ENCODE results near the gene TMEM86A. TPM values are rescaled to one million over a fixed set of nuclear protein-coding genes. Genes with fewer than 3 reads are reported as not detected.

Gene TMEM86A
- total and polyA plus RNA-seq, 2 of the 4 experiments (the other 2 are of a cell fraction) = 0.31 to 0.36 TPM

- no peak overlapping the region for H4K5ac ChIP-seq (ENCODE audit: low read depth, low read length)
- no peak overlapping the region for H3K23ac ChIP-seq (ENCODE audit: low read depth, low read length)
- no peak for ATAC-seq (ENCODE audit: low read depth)
- H2AK5ac ChIP-seq (ENCODE audit: low read depth, low read length) = no peak overlapping the region
- H3K27ac ChIP-seq (ENCODE audit: insufficient read depth, low read length) = no peak overlapping the region
- no peak overlapping the region for H3K9ac ChIP-seq (ENCODE audit: low read depth, low read length)
- no peak overlapping the region for H3K56ac ChIP-seq (ENCODE audit: extremely low read depth, insufficient read depth, low read length)
- no peak overlapping the region for H2AFZ ChIP-seq (replicated peaks; ENCODE audit: low read length, poor library complexity)
- no peaks in the 10 kb centered on the region for H3K9me3 ChIP-seq (ENCODE audit: control insufficient read depth, insufficient read depth, low read length)
- no peak overlapping the region for H4K8ac ChIP-seq (ENCODE audit: low read depth in 2 of 2, low read length in 2 of 2)
- H4K20me1 ChIP-seq (ENCODE audit: insufficient read depth, low read length) = no peaks in the 10 kb centered on the region
- no peak overlapping the region for H2AK9ac ChIP-seq (replicated peaks; ENCODE audit: low read depth, low read length, poor library complexity)
- intact Hi-C loops (cut with micrococcal nuclease) (no loop called here), in situ Hi-C loops (cut with MboI; ENCODE audit: low sequenced_read_pairs) (loop anchor here (25.0 kb wide), 1 partner anchor 202 kb away; the partner anchor contains the start of gene TSG101), dilution Hi-C loops (cut with HindIII; ENCODE audit: low sequenced_read_pairs, unreplicated experiment) (no loop called here)
- H2BK20ac ChIP-seq (ENCODE audit: low read depth, low read length) = no peak overlapping the region
- no peak for DNase-seq
- no peak overlapping the region for H3K4me3 ChIP-seq (ENCODE audit: insufficient read depth, low read depth, low read length)
- no peaks in the 10 kb centered on the region for H3K36me3 ChIP-seq (ENCODE audit: control insufficient read depth, insufficient read depth, low read length)
- WGBS, 2 experiments (ENCODE audit: extremely low coverage in 2 of 2, insufficient read length in 1 of 2) = no CpG with 5 or more reads among the region's 4 CpGs
- no peak overlapping the region for H2BK120ac ChIP-seq (ENCODE audit: low read depth, low read length)
- ChIA-PET POLR2A (ENCODE audit: unreplicated experiment) (no interaction called here), CTCF (interaction anchor here (1.0 to 1.1 kb wide), 3 partner anchors 12 to 25 kb away, joined by 3 to 5 read pairs (median 3); no protein-coding TSS in a partner anchor)
- no peak for TF ChIP-seq CHD1 (IDR thresholded peaks at IDR 0.05; ENCODE audit: low read depth, low read length)
- no peak for TF ChIP-seq MAZ (IDR thresholded peaks at IDR 0.05; ENCODE audit: borderline replicate concordance, low read depth, low read length)
- TF ChIP-seq CEBPB (IDR thresholded peaks at IDR 0.05; ENCODE audit: low read depth, low read length) = no peak
- TF ChIP-seq, protein P1, sequence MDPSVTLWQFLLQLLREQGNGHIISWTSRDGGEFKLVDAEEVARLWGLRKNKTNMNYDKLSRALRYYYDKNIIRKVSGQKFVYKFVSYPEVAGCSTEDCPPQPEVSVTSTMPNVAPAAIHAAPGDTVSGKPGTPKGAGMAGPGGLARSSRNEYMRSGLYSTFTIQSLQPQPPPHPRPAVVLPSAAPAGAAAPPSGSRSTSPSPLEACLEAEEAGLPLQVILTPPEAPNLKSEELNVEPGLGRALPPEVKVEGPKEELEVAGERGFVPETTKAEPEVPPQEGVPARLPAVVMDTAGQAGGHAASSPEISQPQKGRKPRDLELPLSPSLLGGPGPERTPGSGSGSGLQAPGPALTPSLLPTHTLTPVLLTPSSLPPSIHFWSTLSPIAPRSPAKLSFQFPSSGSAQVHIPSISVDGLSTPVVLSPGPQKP (IDR thresholded peaks at IDR 0.05; ENCODE audit: borderline replicate concordance, low read depth, low read length) = no peak
- no peak for TF ChIP-seq RAD21 (IDR thresholded peaks at IDR 0.05; ENCODE audit: low read length)
- no peak for TF ChIP-seq RCOR1 (IDR thresholded peaks at IDR 0.05; ENCODE audit: insufficient replicate concordance, low read length)
- TF ChIP-seq, protein P2, sequence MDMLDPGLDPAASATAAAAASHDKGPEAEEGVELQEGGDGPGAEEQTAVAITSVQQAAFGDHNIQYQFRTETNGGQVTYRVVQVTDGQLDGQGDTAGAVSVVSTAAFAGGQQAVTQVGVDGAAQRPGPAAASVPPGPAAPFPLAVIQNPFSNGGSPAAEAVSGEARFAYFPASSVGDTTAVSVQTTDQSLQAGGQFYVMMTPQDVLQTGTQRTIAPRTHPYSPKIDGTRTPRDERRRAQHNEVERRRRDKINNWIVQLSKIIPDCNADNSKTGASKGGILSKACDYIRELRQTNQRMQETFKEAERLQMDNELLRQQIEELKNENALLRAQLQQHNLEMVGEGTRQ (IDR thresholded peaks at IDR 0.05; ENCODE audit: low read depth, low read length) = no peak
- TF ChIP-seq POLR2A (IDR thresholded peaks at IDR 0.05; ENCODE audit: low read depth, low read length) = no peak
- TF ChIP-seq RFX5 (IDR thresholded peaks at IDR 0.05; ENCODE audit: low read depth, low read length) = no peak
- no peak for TF ChIP-seq SMC3 (IDR thresholded peaks at IDR 0.05; ENCODE audit: low read depth, low read length)
- TF ChIP-seq MAFK (IDR thresholded peaks at IDR 0.05; ENCODE audit: low read depth, low read length) = no peak
- no peak for TF ChIP-seq CTCF (conservative IDR thresholded peaks at IDR 0.05; ENCODE audit: low read depth, low read length)
- TF ChIP-seq NFE2L2 (IDR thresholded peaks at IDR 0.05; ENCODE audit: low read depth, low read length) = no peak
- H3K4ac ChIP-seq (ENCODE audit: low read depth, low read length) = no peak overlapping the region
- no peak overlapping the region for H3K18ac ChIP-seq (ENCODE audit: low read depth, low read length)
- no TSS peak for BruUV-seq (replicated peaks)
- H3K4me1 ChIP-seq (ENCODE audit: control insufficient read depth, insufficient read depth, low read length) = no peaks in the 10 kb centered on the region
- no peak overlapping the region for H2BK15ac ChIP-seq (ENCODE audit: low read depth, low read length)
- peaks cover 15% of the 10 kb centered on the region for H3K27me3 ChIP-seq (ENCODE audit: control insufficient read depth, insufficient read depth, low read length)
- no peak overlapping the region for H2BK5ac ChIP-seq (ENCODE audit: low read depth, low read length, poor library complexity, severe bottlenecking)
- no peak overlapping the region for H3K4me2 ChIP-seq (ENCODE audit: low read depth, low read length)
- no peaks in the 10 kb centered on the region for H3K9me1 ChIP-seq (ENCODE audit: insufficient read depth, low read length)
- H3K79me1 ChIP-seq (ENCODE audit: low read depth in 1 of 2, low read length in 2 of 2) = no peaks in the 10 kb centered on the region
- no peak overlapping the region for H4K91ac ChIP-seq (ENCODE audit: insufficient read depth, low read depth, low read length)
- no peak overlapping the region for H3K14ac ChIP-seq (replicated peaks; ENCODE audit: low read depth, low read length)
These were observed 41.1 kb downstream of the TMEM86A start for GRCh38 chr11:18739685-18740084.

All from IMR-90 (cell line).